ENCODE measurements around the gene GLTPD2.
A peak's percentile ranks its signal among the peaks of the same experiment; 100 is the strongest.

GLTPD2 gene

DNA sequence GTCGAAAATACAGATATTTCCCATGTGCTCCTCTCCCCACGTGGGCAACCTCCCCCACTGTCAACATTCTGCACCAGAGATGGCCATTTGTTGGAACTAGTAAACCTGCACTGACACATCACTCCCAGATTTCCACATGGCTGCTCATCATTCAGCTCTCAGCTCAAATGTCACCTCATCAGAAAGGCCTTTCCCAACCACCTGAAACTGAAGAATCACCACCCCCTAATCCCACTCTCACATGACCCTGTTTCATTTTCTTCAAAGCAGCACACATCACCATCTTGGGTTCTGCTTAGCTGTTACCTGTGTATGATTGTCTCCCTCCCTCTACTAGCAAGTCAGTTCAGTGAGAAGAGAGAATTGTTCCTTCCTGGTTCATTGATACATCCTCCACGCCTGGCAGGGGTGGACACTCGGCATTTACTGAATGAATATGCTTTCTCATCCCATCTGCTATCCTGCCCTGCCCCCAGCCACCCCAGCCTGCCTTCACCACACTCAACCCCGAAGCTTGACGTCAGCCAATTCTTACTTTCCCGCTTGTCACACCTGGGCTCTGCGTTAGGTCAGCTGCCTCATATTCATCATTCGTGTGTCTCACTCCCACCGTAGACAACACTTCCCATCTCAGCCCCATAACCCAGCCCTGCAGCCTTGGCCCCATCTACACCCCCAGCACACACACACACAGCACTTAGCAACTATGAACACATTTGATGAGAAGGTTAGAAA, 11.9 kb downstream of the GLTPD2 start:
- TF ChIP-seq ZFP3 (CRISPR knock-in tag; IDR thresholded peaks at IDR 0.05) (no peak), TOX (CRISPR knock-in tag; IDR thresholded peaks at IDR 0.05; ENCODE audit: borderline replicate concordance) (no peak), CSDC2 (CRISPR knock-in tag; IDR thresholded peaks at IDR 0.05) (no peak), GLIS3 (CRISPR knock-in tag; IDR thresholded peaks at IDR 0.05) (no peak)
- no peak for ATAC-seq

GRCh38 chr17:4802228-4802627, 13.5 kb downstream of the GLTPD2 start, which contains the start of gene C17orf114:
Gene C17orf114 (minus strand): TSS chr17:4802328.
- no peak for TF ChIP-seq BACH2 (CRISPR knock-in tag; IDR thresholded peaks at IDR 0.05; ENCODE audit: borderline replicate concordance)
- no peak for TF ChIP-seq SNAI2 (CRISPR knock-in tag; IDR thresholded peaks at IDR 0.05)
- no peak for TF ChIP-seq ZC3H10 (CRISPR knock-in tag; IDR thresholded peaks at IDR 0.05)
- no peak for TF ChIP-seq ZFP3 (CRISPR knock-in tag; IDR thresholded peaks at IDR 0.05)
- TF ChIP-seq PATZ1 (CRISPR knock-in tag; IDR thresholded peaks at IDR 0.05; ENCODE audit: borderline replicate concordance) = no peak
- no peak for ATAC-seq

DNA sequence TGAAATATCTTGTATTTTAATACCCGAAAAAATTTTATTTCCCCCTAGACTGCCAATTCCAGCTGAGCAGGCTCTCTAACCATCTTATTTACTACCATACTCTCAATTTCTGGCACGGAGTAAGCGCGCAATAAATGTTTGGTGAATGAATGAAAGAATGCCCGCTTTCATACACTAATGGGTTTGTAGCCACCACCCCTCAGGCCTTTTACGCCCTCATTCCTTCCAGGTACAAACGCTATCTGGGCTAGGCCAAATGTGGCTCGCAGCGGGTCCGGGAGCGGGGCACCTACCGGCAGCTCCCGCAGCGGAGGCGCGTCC, 17.7 kb downstream of the GLTPD2 start:
- TF ChIP-seq POU6F1 (CRISPR knock-in tag; IDR thresholded peaks at IDR 0.05; ENCODE audit: borderline replicate concordance, low read depth) (no peak), ZNF8 (CRISPR knock-in tag; IDR thresholded peaks at IDR 0.05) (no peak), ZC3H10 (CRISPR knock-in tag; IDR thresholded peaks at IDR 0.05) (no peak), ARNTL (CRISPR knock-in tag; IDR thresholded peaks at IDR 0.05; ENCODE audit: borderline replicate concordance, low read depth) (no peak), RARB (CRISPR knock-in tag; IDR thresholded peaks at IDR 0.05) (no peak), TCF4 (CRISPR knock-in tag; IDR thresholded peaks at IDR 0.05; ENCODE audit: borderline replicate concordance) (no peak), PATZ1 (CRISPR knock-in tag; IDR thresholded peaks at IDR 0.05; ENCODE audit: borderline replicate concordance) (no peak), GLIS3 (CRISPR knock-in tag; IDR thresholded peaks at IDR 0.05) (no peak), ZNF70 (CRISPR knock-in tag; IDR thresholded peaks at IDR 0.05) (no peak)
- TF ChIP-seq, protein P1, sequence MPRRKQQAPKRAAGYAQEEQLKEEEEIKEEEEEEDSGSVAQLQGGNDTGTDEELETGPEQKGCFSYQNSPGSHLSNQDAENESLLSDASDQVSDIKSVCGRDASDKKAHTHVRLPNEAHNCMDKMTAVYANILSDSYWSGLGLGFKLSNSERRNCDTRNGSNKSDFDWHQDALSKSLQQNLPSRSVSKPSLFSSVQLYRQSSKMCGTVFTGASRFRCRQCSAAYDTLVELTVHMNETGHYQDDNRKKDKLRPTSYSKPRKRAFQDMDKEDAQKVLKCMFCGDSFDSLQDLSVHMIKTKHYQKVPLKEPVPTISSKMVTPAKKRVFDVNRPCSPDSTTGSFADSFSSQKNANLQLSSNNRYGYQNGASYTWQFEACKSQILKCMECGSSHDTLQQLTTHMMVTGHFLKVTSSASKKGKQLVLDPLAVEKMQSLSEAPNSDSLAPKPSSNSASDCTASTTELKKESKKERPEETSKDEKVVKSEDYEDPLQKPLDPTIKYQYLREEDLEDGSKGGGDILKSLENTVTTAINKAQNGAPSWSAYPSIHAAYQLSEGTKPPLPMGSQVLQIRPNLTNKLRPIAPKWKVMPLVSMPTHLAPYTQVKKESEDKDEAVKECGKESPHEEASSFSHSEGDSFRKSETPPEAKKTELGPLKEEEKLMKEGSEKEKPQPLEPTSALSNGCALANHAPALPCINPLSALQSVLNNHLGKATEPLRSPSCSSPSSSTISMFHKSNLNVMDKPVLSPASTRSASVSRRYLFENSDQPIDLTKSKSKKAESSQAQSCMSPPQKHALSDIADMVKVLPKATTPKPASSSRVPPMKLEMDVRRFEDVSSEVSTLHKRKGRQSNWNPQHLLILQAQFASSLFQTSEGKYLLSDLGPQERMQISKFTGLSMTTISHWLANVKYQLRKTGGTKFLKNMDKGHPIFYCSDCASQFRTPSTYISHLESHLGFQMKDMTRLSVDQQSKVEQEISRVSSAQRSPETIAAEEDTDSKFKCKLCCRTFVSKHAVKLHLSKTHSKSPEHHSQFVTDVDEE (CRISPR knock-in tag; IDR thresholded peaks at IDR 0.05) = no peak
- no peak for ATAC-seq

DNA sequence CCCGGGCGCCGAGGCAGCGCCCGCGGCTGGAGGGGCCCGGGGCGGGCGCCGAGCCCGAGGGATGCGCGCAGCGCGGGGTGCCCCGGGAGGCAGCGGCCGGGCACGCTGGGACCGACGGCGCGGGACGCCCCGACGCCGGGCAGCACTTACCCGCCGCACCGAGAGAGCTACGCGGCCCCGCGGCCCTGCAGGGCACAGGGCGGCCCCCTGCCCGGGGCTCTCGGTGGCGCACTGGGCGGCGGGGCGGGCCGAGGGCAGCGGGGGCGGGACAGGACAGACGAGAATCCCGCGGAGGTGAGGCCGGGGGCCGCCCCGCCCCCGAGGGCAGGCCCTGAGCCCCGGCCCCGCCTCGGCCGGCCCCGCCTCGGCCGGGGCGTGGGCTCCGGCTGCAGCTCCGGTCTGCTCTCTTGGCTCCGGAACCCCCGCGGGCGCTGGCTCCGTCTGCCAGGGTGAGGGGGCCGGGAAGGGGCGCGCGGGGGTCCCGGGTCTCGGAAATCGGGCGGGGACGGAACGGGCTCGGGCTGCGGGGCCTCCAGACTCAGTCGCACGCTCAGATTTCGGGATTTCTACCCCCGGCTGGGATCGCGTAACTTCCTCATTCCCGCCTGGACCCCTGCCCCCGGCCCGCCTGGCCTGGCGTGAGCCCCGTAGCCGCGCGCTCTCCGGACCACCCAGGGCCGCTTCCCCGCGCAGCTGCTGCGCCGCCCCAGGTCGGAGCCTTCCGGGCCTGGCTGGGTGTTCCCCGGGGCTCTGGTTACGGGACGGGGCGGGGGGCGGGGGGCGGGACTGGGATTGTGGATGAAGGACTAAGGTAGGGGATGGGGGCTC, 18.2 kb downstream of the GLTPD2 start, which contains the start of gene PLD2:
Gene PLD2 (plus strand): TSS at position 376 of the 828 bp plus-strand sequence. CDS start 621 bp downstream, outside the sequence.
- TF ChIP-seq POU6F1 (CRISPR knock-in tag; IDR thresholded peaks at IDR 0.05; ENCODE audit: borderline replicate concordance, low read depth) = no peak
- TF ChIP-seq GLIS3 (CRISPR knock-in tag; IDR thresholded peaks at IDR 0.05) = no peak
- TF ChIP-seq ZNF8 (CRISPR knock-in tag; IDR thresholded peaks at IDR 0.05) = no peak
- no peak for TF ChIP-seq TCF4 (CRISPR knock-in tag; IDR thresholded peaks at IDR 0.05; ENCODE audit: borderline replicate concordance)
- TF ChIP-seq CSDC2 (CRISPR knock-in tag; IDR thresholded peaks at IDR 0.05) = no peak
- ATAC-seq = peak; percentile 99
